ENCODE measurements around the gene ERFE.

- no peak for TF ChIP-seq POLR2AphosphoS5 (IDR thresholded peaks at IDR 0.05; ENCODE audit: control insufficient read depth, insufficient read depth, low read depth, low read length)
- TF ChIP-seq ZNF24 (IDR thresholded peaks at IDR 0.05): no peak
- no peak for TF ChIP-seq CTCF (IDR thresholded peaks at IDR 0.05 in 2 of 3, conservative IDR thresholded peaks at IDR 0.05 in 1 of 3; ENCODE audit: insufficient read depth in 2 of 3, low read depth in 1 of 3, low read length in 3 of 3)
These were observed 43.7 kb downstream of the ERFE start for GRCh38 chr2:238202326-238203093.

Measured in K562 (cell line).